ENCODE results near the gene CFAP100. TPM values are rescaled to one million over a fixed set of nuclear protein-coding genes. Genes with fewer than 3 reads are reported as not detected.

CFAP100 gene
- polyA plus RNA-seq, 1 experiment = not detected

DNA sequence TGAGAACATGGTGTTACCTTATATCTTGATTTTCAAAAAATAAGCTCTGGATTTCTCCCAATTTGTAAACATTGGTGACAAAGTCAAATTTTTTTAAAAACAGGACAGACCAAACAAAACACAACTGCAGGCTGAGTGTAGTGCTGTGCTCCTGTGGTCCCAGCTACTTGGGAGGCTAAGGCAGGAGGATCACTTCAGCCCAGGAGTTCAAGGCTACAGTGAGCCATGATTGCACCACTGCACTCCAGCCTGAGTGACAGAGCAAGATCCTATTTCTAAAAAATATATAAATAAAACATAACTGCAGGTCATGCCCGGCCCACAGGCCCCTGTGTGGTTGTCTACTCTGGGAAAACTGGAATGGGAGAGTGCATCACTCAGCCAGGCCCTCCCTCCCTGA is 84.9 kb downstream of the CFAP100 start:
- DNase-seq (ENCODE audit: low read depth, low spot score) = no peak
- POLR2A ChIA-PET = no interaction called here
- CTCF ChIA-PET = no interaction called here

DNA sequence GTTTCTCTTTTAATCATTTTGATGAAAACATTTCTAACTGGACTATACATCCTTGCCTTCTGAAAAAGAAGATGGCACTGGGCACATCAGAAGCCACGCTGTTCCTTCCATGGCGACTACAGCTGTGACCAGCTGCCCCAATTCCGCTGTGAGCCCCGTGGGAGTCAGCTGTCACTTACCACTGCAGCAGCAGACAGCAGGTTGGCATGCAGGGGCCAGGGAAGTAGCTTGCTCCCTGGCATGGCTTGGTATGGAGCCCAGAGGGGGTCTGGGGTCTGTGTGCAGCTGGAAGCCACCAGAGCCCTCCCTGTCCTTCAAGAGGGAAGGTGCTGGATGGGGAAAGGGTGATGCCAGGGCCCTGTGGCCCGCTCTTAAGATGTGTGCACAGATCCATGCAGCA is 85.5 kb downstream of the CFAP100 start:
- ChIA-PET CTCF (no interaction called here), POLR2A (no interaction called here)
- H3K27ac ChIP-seq (ENCODE audit: low read depth, low read length) = no peak overlapping the region
- H3K9me3 ChIP-seq (ENCODE audit: control insufficient read depth, insufficient read depth, low read length) = no peaks in the 10 kb centered on the region
- H3K4me3 ChIP-seq (ENCODE audit: low read depth, low read length) = no peak overlapping the region
- H3K27me3 ChIP-seq (ENCODE audit: control insufficient read depth, insufficient read depth, low read length) = peaks cover 16% of the 10 kb centered on the region
- TF ChIP-seq, protein P1, sequence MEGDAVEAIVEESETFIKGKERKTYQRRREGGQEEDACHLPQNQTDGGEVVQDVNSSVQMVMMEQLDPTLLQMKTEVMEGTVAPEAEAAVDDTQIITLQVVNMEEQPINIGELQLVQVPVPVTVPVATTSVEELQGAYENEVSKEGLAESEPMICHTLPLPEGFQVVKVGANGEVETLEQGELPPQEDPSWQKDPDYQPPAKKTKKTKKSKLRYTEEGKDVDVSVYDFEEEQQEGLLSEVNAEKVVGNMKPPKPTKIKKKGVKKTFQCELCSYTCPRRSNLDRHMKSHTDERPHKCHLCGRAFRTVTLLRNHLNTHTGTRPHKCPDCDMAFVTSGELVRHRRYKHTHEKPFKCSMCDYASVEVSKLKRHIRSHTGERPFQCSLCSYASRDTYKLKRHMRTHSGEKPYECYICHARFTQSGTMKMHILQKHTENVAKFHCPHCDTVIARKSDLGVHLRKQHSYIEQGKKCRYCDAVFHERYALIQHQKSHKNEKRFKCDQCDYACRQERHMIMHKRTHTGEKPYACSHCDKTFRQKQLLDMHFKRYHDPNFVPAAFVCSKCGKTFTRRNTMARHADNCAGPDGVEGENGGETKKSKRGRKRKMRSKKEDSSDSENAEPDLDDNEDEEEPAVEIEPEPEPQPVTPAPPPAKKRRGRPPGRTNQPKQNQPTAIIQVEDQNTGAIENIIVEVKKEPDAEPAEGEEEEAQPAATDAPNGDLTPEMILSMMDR (IDR thresholded peaks at IDR 0.05; ENCODE audit: low read depth, low read length) = no peak
- no peak for DNase-seq (ENCODE audit: low read depth, low spot score)

More for the DNA sequence above, 84.9 kb downstream of the CFAP100 start:
- TF ChIP-seq, protein P1 (IDR thresholded peaks at IDR 0.05; ENCODE audit: low read depth, low read length) = no peak
- H3K27ac ChIP-seq (ENCODE audit: low read depth, low read length) = no peak overlapping the region
- no peaks in the 10 kb centered on the region; the same call in 1 of the 2 replicates for H3K9me3 ChIP-seq (ENCODE audit: control insufficient read depth, insufficient read depth, low read length)
- H3K27me3 ChIP-seq (ENCODE audit: control insufficient read depth, insufficient read depth, low read length) = peaks cover 16% of the 10 kb centered on the region
- no peak overlapping the region for H3K4me3 ChIP-seq (ENCODE audit: low read depth, low read length)

DNA sequence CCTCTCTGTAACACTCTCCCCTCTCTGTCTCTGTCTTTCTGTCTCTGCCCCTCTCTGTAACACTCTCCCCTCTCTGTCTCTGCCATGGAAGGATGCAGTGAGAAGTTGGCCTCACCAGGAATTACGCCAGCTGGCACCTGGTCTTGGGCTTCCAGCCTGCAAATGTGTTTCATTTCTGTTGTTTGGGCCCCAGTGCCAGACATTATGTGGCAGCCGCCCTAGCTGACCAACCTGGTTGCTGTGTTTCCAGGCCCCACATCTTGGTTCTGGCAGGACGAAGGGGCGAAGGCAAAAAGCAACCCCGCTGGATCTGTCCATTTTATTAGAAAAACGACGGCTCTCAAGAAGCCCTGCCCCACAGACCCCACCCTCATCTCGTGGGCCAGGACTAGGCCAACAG is 86.2 kb downstream of the CFAP100 start:
- Histone ChIP-seq H3K9me3 (ENCODE audit: control insufficient read depth, insufficient read depth, low read length) (no peaks in the 10 kb centered on the region), H3K27ac (ENCODE audit: low read depth, low read length) (no peak overlapping the region), H3K27me3 (ENCODE audit: control insufficient read depth, insufficient read depth, low read length) (peaks cover 16% of the 10 kb centered on the region), H3K4me3 (ENCODE audit: low read depth, low read length) (no peak overlapping the region)
- DNase-seq (ENCODE audit: low read depth, low spot score) = no peak
- ChIA-PET POLR2A (no interaction called here), CTCF (no interaction called here)
- TF ChIP-seq, protein P1 (IDR thresholded peaks at IDR 0.05; ENCODE audit: low read depth, low read length) = no peak

DNA sequence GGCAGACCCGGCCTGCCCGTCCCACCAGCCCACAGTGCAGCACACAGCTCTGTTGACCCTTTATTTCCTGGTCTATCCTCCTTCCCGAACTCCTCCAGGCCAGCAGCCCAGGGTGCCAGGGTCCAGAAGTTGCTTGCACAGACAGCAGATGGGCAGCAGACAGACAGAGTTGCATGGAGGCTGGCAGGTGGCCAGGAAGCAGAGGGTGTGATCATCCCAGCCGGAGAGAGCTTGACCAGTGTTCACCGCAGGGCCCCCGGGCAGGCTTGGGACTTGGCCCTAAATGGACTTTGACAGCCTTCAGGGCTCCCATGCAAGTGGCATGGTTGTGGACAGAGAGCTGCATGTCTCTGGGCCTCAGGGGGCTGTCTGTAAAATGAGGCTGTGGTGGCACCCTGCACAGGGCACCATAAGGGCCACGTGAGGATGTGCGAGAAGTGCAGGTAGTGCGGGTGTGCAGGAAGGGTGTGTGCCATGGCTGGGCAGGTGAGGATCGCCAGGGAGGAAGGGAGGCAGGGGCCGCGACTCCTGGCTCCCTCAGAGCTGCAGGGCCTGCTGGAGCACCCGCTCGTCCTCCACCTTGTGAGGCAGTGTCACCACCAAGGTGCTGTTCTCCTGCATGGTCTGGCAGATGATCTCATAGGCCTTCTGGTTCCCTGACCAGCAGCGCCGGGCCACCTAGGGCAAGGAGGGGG is 87.2 kb downstream of the CFAP100 start:
- no peaks in the 10 kb centered on the region for H3K9me3 ChIP-seq (ENCODE audit: control insufficient read depth, insufficient read depth, low read length)
- POLR2A ChIA-PET = no interaction called here
- H3K27me3 ChIP-seq (ENCODE audit: control insufficient read depth, insufficient read depth, low read length) = peaks cover 16% of the 10 kb centered on the region
- CTCF ChIA-PET = interaction anchor here (0.8 kb wide), 1 partner anchor 93 kb away, joined by 4 read pairs; no protein-coding TSS in a partner anchor
- H3K27ac ChIP-seq (ENCODE audit: low read depth, low read length) = no peak overlapping the region
- TF ChIP-seq, protein P1 (IDR thresholded peaks at IDR 0.05; ENCODE audit: low read depth, low read length) = no peak
- no peak for DNase-seq (ENCODE audit: low read depth, low spot score)
- no peak overlapping the region for H3K4me3 ChIP-seq (ENCODE audit: low read depth, low read length)

DNA sequence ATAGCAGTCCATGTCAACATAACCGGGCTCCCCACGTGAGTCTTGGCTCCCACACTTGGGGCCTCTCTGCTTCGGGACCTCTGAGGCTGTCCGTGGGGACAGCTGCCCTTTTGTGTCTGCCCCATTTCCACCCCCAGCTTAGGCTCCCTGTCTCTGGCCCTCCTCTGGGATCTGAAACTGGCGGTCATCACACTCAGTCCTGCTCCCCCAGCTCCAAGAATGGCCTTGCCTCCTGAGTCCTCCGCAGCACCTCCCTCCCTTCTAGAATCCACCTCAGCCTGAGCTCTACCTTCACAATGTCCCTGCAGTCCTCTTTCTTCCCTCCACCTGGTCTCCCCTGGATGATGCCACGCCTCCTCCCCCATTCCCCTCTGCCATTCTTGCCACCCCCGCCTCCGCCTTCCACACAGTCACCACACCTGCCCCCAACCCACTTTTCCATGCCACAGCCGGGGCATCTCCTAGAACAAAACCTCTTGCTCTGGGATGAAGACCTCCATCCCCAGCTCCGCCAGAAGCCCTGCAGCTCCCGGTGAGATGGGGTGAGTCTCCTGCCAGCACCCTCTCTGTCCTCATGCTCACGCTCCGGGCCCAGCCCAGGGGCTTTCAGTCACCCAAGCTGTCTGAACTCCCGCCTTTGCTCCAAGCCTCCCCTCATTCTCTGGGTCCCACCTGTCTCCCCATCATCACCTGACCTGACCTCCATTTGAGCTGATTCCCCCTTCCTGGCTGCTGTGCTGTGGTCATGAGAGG is 88.0 kb downstream of the CFAP100 start:
- Histone ChIP-seq H3K27me3 (ENCODE audit: control insufficient read depth, insufficient read depth, low read length) (peaks cover 16% of the 10 kb centered on the region), H3K9me3 (ENCODE audit: control insufficient read depth, insufficient read depth, low read length) (no peaks in the 10 kb centered on the region), H3K27ac (ENCODE audit: low read depth, low read length) (no peak overlapping the region), H3K4me3 (ENCODE audit: low read depth, low read length) (no peak overlapping the region)
- DNase-seq (ENCODE audit: low read depth, low spot score) = no peak
- ChIA-PET POLR2A (no interaction called here), CTCF (interaction anchor here (0.8 kb wide), 1 partner anchor 94 kb away, joined by 4 read pairs; no protein-coding TSS in a partner anchor)
- TF ChIP-seq, protein P1 (IDR thresholded peaks at IDR 0.05; ENCODE audit: low read depth, low read length) = no peak

All from AG04450 (cell line).